ENCODE measurements around the gene AFMID.
"Not testable (repeated sequence)": the region's sequence is repeated elsewhere in the genome, so short reads cannot be mapped to it uniquely, and the experiment has no call there.

AFMID gene

GRCh38 chr17:78154903-78155811, 32.0 kb upstream of the AFMID start:
- DNase-seq = no peak

- no peak for DNase-seq
Measured at GRCh38 chr17:78159575-78160158, 27.5 kb upstream of the AFMID start.

GRCh38 chr17:78163881-78164747, 23.0 kb upstream of the AFMID start:
- DNase-seq = no peak

GRCh38 chr17:78164748-78165607, 22.2 kb upstream of the AFMID start:
- DNase-seq = no peak

DNA sequence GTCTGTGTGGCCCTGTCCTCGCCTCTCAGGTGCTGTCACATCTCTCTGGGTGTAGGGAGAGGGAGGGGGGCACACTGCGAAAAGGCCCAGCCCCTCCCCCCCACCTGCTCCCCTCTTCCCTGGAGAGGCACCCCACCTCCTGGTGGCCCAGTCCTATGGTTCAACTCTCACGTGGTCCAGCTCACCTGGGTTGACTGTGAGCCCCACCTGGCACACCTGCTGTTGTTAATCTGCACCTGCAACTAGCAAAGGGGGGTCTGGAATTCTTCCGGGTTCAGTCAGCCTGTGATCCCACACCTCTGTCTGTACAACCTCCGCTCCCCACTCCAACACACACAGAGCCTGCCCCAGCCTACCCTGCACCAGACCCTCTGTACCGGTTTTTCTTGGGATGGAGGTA, 20.7 kb upstream of the AFMID start:
- peak; percentile 58 for DNase-seq

DNA sequence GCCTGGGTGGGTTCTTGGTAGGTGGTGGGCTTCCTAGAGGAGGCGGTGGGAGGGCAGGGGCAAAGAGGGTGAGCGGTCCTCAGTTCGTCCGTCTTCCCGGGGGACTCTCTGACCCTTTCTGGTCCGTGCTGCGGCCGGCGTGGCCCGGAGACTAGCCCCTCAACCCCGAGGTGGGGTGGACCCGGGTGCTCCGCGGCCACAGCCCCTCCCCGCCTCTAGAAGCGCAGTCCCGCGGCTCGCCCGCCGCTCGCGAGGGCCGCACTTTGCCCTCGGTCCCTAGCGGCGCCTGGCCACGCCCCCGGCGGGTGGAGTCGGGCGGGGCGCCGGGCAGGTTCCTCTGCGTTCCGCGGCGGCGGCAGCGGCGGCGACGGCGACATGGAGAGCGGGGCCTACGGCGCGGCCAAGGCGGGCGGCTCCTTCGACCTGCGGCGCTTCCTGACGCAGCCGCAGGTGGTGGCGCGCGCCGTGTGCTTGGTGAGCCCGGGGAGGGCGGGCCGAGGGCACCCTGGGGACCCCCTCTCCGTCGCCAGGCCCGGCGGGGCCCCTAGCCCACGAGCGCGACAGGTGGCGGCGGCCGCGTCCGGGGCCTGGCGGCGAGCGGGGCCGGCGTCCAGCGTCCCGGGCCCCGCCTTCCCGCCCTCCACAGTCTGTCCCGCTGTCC, 18.8 kb upstream of the AFMID start, which contains the start of gene SYNGR2:
SYNGR2 (plus strand) TSS at position 340 of the 661 bp plus-strand sequence; CDS start at position 376, 36 bp downstream.
- peak; percentile 97 for DNase-seq

- peak; percentile 87 for DNase-seq
Measured at GRCh38 chr17:78168903-78169793, 18.0 kb upstream of the AFMID start.

DNA sequence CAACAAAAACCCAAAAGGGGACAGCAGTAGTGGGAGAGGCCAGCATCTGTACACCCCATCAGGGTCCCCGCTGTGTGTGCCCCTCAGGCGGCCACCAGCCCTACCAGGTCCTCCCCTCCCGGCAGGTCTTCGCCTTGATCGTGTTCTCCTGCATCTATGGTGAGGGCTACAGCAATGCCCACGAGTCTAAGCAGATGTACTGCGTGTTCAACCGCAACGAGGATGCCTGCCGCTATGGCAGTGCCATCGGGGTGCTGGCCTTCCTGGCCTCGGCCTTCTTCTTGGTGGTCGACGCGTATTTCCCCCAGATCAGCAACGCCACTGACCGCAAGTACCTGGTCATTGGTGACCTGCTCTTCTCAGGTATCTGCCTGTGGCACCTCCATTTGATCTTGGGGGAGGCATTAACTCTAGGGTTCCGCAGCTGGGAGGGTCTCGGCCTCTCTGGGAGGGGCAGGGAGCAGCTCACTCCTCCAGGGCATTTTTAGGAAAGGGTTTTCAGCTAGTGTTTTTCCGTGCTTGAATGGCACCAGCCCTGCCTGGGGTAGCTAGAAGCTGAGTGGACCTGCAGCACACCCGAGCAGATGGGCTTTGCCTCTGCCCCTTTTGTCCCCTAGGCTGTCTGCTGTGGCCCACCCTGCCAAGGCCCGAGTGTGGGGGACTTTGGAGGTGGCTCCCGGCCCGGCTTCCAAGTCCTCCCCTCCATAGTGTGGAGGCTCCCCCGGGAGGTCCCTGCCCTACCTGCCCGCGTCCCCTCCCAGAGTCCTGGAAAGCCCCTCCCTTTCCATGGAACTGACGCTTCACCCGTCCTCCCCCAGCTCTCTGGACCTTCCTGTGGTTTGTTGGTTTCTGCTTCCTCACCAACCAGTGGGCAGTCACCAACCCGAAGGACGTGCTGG, 16.2 kb upstream of the AFMID start:
- DNase-seq = no peak

- not testable (repeated sequence) for DNase-seq
Measured at GRCh38 chr17:78171591-78172248, 15.4 kb upstream of the AFMID start.

GRCh38 chr17:78172249-78173051, 14.7 kb upstream of the AFMID start:
- DNase-seq = peak; percentile 32

GRCh38 chr17:78173097-78173715, 14.0 kb upstream of the AFMID start:
- DNase-seq = no peak

DNA sequence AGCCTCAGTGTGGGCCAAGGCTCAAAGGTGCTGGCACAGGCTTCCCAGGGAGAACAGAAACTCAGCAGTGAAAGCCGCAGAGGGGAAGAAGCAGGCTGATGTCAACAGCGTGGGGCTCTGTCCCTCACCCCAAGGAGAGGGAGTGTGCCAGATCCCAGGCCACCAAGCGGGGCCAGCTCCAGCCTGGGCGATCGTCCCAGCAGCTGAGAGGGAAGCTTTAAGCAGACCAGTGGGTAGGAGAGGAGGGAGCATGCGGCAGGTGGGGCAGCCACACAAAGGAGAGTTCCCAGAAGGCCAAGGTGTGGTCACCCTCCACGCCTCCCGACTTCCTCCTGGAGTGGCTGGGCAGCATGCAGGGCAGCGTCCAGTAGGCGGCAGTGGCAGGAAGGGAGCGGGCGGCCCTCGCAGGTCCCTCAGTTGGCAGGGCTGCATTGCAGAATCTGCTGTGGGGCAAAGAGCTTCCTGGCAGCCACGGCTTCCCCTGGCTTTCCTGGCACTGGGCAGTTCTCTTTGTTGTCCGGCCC, 12.8 kb upstream of the AFMID start:
- DNase-seq = peak; percentile 97

- peak; percentile 97 for DNase-seq
Measured at GRCh38 chr17:78174870-78175642, 12.1 kb upstream of the AFMID start.

- no peak for DNase-seq
Measured at GRCh38 chr17:78175643-78175981, 11.6 kb upstream of the AFMID start.

DNA sequence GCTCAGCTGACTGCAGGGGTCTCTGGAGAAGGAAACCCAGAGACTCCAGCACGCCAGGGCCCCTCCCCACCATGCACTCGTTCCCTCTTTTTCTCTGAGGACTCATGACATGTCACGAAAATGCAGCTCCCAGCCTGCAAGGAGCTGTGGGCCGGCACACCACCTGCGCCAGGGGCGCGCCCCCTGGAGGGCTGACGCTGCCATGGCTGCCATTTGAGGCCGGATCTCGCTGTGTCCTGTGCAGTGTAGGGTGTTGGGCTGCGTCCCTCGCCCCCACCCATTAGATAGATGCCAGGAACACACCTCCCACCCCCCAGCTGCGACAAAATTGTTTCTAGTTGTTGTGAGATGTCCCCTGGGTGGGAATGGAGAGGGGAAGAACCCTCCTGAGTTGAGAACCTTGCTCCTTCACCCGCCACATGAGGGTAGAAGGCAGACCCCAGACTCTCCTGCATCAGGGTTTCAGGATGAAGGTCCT, 10.6 kb upstream of the AFMID start:
- peak; percentile 63 for DNase-seq

DNA sequence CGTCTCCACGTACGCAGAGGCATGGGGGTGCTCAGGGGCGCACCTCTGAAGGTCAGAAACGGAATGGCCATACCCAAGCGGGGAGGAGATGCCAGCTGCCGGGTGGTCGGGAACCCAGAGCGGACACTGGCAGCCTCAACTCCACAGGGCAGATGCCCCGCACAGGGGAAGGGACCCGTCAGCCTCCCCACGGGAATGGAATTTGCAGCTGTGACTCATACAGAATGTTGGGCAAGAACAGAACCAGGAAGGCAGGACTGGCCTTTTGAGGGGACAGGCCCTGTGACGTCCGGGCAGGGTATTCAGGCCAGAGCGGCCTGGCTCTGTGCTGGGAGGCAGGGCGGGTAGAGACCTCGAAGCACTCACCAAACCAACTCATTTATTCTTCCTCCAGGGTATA, 7.8 kb upstream of the AFMID start:
- DNase-seq = no peak

Data from DMS53 (cell line).